Measurements from ENCODE around the gene SBF2. TPM values are rescaled to one million over a fixed set of nuclear protein-coding genes. Genes with fewer than 3 reads are reported as not detected.

SBF2 gene
- total and polyA plus RNA-seq, 2 of the 13 experiments (the other 11 are each of a cell fraction or from before 2014, with no cell fraction given): 24.0 to 45.8 TPM

DNA sequence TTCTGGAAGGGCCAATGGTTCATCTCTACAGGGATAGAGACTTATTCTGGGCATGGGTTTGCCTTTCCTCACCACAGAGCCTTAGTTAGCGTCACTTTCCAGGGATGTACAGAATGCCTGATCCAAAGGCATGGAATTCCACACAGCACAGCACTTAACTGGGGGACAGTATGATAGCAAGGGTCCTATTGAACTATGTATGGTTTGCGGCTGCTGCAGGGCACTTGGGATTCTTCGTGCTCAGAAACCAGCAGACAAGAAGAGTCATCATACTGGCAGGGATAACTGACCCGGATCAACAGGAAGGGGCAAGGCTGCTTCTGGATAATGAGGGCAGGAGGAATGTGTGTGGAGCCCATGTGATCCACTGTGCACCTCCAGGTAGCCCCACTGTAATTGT is 524.4 kb downstream of the SBF2 start:
- no peak overlapping the region for H3K27ac ChIP-seq (ENCODE audit: extremely low read length, insufficient read depth, low read length)
- H3K4me3 ChIP-seq (replicated peaks in 1 of 3; ENCODE audit: insufficient read depth in 1 of 3, low read depth in 2 of 3, low read length in 3 of 3): no peak overlapping the region
- ATAC-seq: no peak
- intact Hi-C loops (cut with micrococcal nuclease; ENCODE audit: unreplicated experiment): no loop called here
- H3K4me1 ChIP-seq (ENCODE audit: insufficient read depth, low read length): peaks cover 24% of the 10 kb centered on the region
- FAIRE-seq: no peak
- peaks cover 16% of the 10 kb centered on the region for H3K79me2 ChIP-seq (ENCODE audit: insufficient read depth, low read length)
- H3K27me3 ChIP-seq (ENCODE audit: control insufficient read depth in 1 of 2, insufficient read depth in 2 of 2, low read length in 2 of 2): no peaks in the 10 kb centered on the region
- DNase-seq (ENCODE audit: low spot score): no peak
- WGBS (ENCODE audit: low lambda C conversion rate): 93% methylated on average over 3 of the region's 4 CpGs
- no peak overlapping the region for H2AFZ ChIP-seq (ENCODE audit: low read length)
- H4K20me1 ChIP-seq (ENCODE audit: insufficient read depth, low read length): no peaks in the 10 kb centered on the region
- ChIA-PET POLR2A (interaction anchor here (2.1 kb wide), 1 partner anchor 10 kb away, joined by 5 read pairs; no protein-coding TSS in a partner anchor), CTCF (ENCODE audit: low intra/inter-chr PET ratio, low total read pairs) (no interaction called here)
- H3K4me2 ChIP-seq (ENCODE audit: low read depth, low read length): no peak overlapping the region
- no TSS peak for BruUV-seq (replicated peaks)
- H3K36me3 ChIP-seq (replicated peaks in 1 of 2; ENCODE audit: control insufficient read depth in 1 of 2, insufficient read depth in 2 of 2, low read length in 2 of 2): no peaks in the 10 kb centered on the region; a peak in 1 of 5 replicates
- H3K9ac ChIP-seq (ENCODE audit: insufficient read depth, low read depth, low read length): no peak overlapping the region
- H3K9me3 ChIP-seq (ENCODE audit: low read length): no peaks in the 10 kb centered on the region
- TF ChIP-seq ISL2 (CRISPR knock-in tag; IDR thresholded peaks at IDR 0.05) (no peak), ZZZ3 (CRISPR knock-in tag; IDR thresholded peaks at IDR 0.05; ENCODE audit: borderline replicate concordance) (no peak), ZMAT5 (CRISPR knock-in tag; IDR thresholded peaks at IDR 0.05; ENCODE audit: borderline replicate concordance, low read depth) (no peak), RBM22 (optimal IDR thresholded peaks at IDR 0.05; ENCODE audit: low read length) (no peak), FOSL1 (CRISPR knock-in tag; IDR thresholded peaks at IDR 0.05; ENCODE audit: borderline replicate concordance) (no peak), MED13 (CRISPR knock-in tag; IDR thresholded peaks at IDR 0.05) (no peak), ZNF563 (CRISPR knock-in tag; IDR thresholded peaks at IDR 0.05) (no peak), LCORL (IDR thresholded peaks at IDR 0.05) (no peak), LCORL (CRISPR knock-in tag; IDR thresholded peaks at IDR 0.05) (no peak), PRPF4 (IDR thresholded peaks at IDR 0.05; ENCODE audit: low read depth, low read length, poor library complexity, severe bottlenecking) (no peak), ZNF501 (CRISPR knock-in tag; IDR thresholded peaks at IDR 0.05) (no peak), ZNF432 (CRISPR knock-in tag; IDR thresholded peaks at IDR 0.05; ENCODE audit: borderline replicate concordance) (no peak), ZNF777 (CRISPR knock-in tag; IDR thresholded peaks at IDR 0.05) (no peak), IRX3 (CRISPR knock-in tag; IDR thresholded peaks at IDR 0.05; ENCODE audit: borderline replicate concordance, low read depth) (no peak), FOXM1 (CRISPR knock-in tag; IDR thresholded peaks at IDR 0.05) (no peak), JUN (CRISPR knock-in tag; IDR thresholded peaks at IDR 0.05) (no peak), MEIS2 (CRISPR knock-in tag; IDR thresholded peaks at IDR 0.05) (no peak)
- TF ChIP-seq, protein P1, sequence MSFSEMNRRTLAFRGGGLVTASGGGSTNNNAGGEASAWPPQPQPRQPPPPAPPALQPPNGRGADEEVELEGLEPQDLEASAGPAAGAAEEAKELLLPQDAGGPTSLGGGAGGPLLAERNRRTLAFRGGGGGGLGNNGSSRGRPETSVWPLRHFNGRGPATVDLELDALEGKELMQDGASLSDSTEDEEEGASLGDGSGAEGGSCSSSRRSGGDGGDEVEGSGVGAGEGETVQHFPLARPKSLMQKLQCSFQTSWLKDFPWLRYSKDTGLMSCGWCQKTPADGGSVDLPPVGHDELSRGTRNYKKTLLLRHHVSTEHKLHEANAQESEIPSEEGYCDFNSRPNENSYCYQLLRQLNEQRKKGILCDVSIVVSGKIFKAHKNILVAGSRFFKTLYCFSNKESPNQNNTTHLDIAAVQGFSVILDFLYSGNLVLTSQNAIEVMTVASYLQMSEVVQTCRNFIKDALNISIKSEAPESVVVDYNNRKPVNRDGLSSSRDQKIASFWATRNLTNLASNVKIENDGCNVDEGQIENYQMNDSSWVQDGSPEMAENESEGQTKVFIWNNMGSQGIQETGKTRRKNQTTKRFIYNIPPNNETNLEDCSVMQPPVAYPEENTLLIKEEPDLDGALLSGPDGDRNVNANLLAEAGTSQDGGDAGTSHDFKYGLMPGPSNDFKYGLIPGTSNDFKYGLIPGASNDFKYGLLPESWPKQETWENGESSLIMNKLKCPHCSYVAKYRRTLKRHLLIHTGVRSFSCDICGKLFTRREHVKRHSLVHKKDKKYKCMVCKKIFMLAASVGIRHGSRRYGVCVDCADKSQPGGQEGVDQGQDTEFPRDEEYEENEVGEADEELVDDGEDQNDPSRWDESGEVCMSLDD (CRISPR knock-in tag; IDR thresholded peaks at IDR 0.05; ENCODE audit: borderline replicate concordance): no peak
- TF ChIP-seq, protein P2, sequence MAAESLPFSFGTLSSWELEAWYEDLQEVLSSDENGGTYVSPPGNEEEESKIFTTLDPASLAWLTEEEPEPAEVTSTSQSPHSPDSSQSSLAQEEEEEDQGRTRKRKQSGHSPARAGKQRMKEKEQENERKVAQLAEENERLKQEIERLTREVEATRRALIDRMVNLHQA (CRISPR knock-in tag; IDR thresholded peaks at IDR 0.05): no peak
- TF ChIP-seq, protein P3, sequence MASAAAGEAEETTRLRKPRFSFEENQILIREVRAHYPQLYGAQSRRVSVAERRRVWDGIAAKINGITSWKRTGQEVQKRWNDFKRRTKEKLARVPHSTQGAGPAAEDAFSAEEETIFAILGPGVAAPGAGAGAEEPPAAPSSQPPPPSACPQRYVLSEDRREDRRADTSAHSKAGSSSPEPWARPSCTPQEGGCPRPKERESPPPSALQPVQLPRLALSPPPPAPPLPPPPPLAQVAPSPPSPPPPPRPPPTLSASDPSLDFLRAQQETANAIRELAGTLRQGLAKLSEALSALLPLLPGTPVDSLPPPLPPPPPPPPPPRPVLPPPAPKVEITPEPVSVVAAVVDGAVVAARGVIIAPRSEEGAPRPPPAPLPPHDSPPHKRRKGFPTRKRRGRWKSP (CRISPR knock-in tag; IDR thresholded peaks at IDR 0.05): no peak
- in situ Hi-C loops (cut with HindIII; ENCODE audit: extremely low pct_ligation_motif_present, low pct_unique_long_range_greater_than_20kb): loop anchor here (10.0 kb wide), 2 partner anchors 85 to 555 kb away; no protein-coding TSS in a partner anchor
